CD4-positive, alpha-beta memory T cell (primary cell): Measurements from ENCODE around the gene RCBTB2. TPM values are rescaled to one million over a fixed set of nuclear protein-coding genes. Genes with fewer than 3 reads are reported as not detected.

Experiments used
- CTCF ChIA-PET: fragments of 350-600 bp; sonication (Branson Sonifier 250); formaldehyde crosslinking; loops from one replicate; lab custom pipeline; 2021; ENCODE audit warnings: inconsistent platforms; ENCODE audit not compliant: partially characterized antibody; lab: Charles Lee
- POLR2A ChIA-PET: fragments of 350-600 bp; sonication (Branson Sonifier 250); formaldehyde crosslinking; loops from one replicate; lab custom pipeline; 2021; ENCODE audit not compliant: partially characterized antibody; lab: Charles Lee
- DNase-seq, 5 donors: peaks; one replicate each; pipeline versions ENCODE4 v3.0.0 to v3.0.0-alpha.2; 2020 to 2022; ENCODE audit warnings: mixed read lengths in 1 of 5
- H3K27ac ChIP-seq: one replicate; pipeline ENCODE4 v1.7.0; 2013; ENCODE audit warnings: low read depth, low read length
- H3K27me3 ChIP-seq: 2 replicates; pipeline ENCODE4 v1.7.0; 2013; ENCODE audit warnings: mild to moderate bottlenecking, low read length, moderate library complexity; ENCODE audit not compliant: insufficient read depth
- H3K36me3 ChIP-seq: 2 replicates; pipeline ENCODE4 v1.7.0; 2013; ENCODE audit warnings: mild to moderate bottlenecking, low read length, moderate library complexity; ENCODE audit not compliant: insufficient read depth
- H3K4me1 ChIP-seq: 2 replicates; pipeline ENCODE4 v1.7.0; 2013; ENCODE audit warnings: mild to moderate bottlenecking, low read length, moderate library complexity; ENCODE audit not compliant: insufficient read depth
- H3K4me3 ChIP-seq, 2 donors: one replicate each; pipeline ENCODE4 v1.7.0; 2013; ENCODE audit warnings: low read length in 2 of 2, mild to moderate bottlenecking in 1 of 2
- H3K9me3 ChIP-seq, 2 donors: one replicate each; pipeline ENCODE4 v1.7.0; 2013; ENCODE audit warnings: low read length in 2 of 2, control low read depth in 1 of 2; ENCODE audit not compliant: control insufficient read depth in 1 of 2
- H3K27ac Mint-ChIP-seq, 7 donors: one replicate each; pipeline ENCODE4 v1.8.0; 2020 to 2021; ENCODE audit warnings: mixed read lengths in 7 of 7, mild to moderate bottlenecking in 6 of 7, inconsistent platforms in 3 of 7, moderate library complexity in 3 of 7
- H3K27me3 Mint-ChIP-seq, 2 donors: one replicate each; pipeline ENCODE4 v1.8.0; 2020 to 2021; ENCODE audit warnings: mixed read lengths in 2 of 2
- H3K36me3 Mint-ChIP-seq, 2 donors: one replicate each; pipeline ENCODE4 v1.8.0; 2020 to 2021; ENCODE audit warnings: mixed read lengths in 2 of 2, inconsistent platforms in 1 of 2, mild to moderate bottlenecking in 1 of 2
- H3K4me1 Mint-ChIP-seq, 4 donors: one replicate each; pipeline ENCODE4 v1.8.0; 2020 to 2021; ENCODE audit warnings: mixed read lengths in 4 of 4, mild to moderate bottlenecking in 1 of 4
- H3K4me3 Mint-ChIP-seq, 8 donors: one replicate each; pipeline ENCODE4 v1.8.0; 2020 to 2021; ENCODE audit warnings: mixed read lengths in 8 of 8, mild to moderate bottlenecking in 7 of 8, moderate library complexity in 6 of 8, inconsistent platforms in 3 of 8
- H3K9me3 Mint-ChIP-seq, 8 donors: one replicate each; pipeline ENCODE4 v1.8.0; 2020 to 2021; ENCODE audit warnings: mixed read lengths in 8 of 8, mild to moderate bottlenecking in 5 of 8, inconsistent platforms in 3 of 8, moderate library complexity in 1 of 8
- intact Hi-C: fragments of 100-400 bp; cut with micrococcal nuclease; formaldehyde crosslinking; loops from one replicate; pipeline ENCODE4 v1.15.1; 2023
- polyA plus RNA-seq, 2 donors: library from polyadenylated mRNA; unstranded; fragments of 300-500 nt; fragmentation: Illumina TruSeq; gene quantifications; one replicate each; pipeline ENCODE4 v1.2.3, GENCODE V29; 2021
- total RNA-seq, 2 experiments: library from RNA; stranded (reverse); gene quantifications; one replicate each; pipeline ENCODE4 v1.2.3, GENCODE V29; 2021

The RCBTB2 gene
- total and polyA plus RNA-seq, 4 experiments from 2014 or later: 23.9 to 46.5 (median 29.7) TPM

- Mint-ChIP-seq H3K27ac (peak overlapping the region in 1 of 7 donors; percentile 71), H3K4me3 (peak overlapping the region in 1 of 8 donors; percentile 14), H3K36me3 (peaks cover 1 to 15% of the 10 kb centered on the region in 2 donors), H3K27me3 (no peaks in the 10 kb centered on the region), H3K4me1 (peaks cover 46 to 83% (median 68%) of the 10 kb centered on the region in 4 donors), H3K9me3 (no peaks in the 10 kb centered on the region)
- Histone ChIP-seq H3K36me3 (no peaks in the 10 kb centered on the region), H3K4me3 (no peak overlapping the region), H3K4me1 (peaks cover 48% of the 10 kb centered on the region), H3K27me3 (no peaks in the 10 kb centered on the region), H3K9me3 (no peaks in the 10 kb centered on the region), H3K27ac (no peak overlapping the region)
- ChIA-PET CTCF (interaction anchor here (0.7 kb wide), 1 partner anchor 79 kb away, joined by 3 read pairs; no protein-coding TSS in a partner anchor), POLR2A (interaction anchor here (1.3 to 5.1 kb wide), 4 partner anchors 8 to 29 kb away, joined by 5 to 122 read pairs (median 70); partner anchors contain the start of gene RCBTB2)
- intact Hi-C loops: no loop called here
- no peak for DNase-seq
Measured at GRCh38 chr13:48502601-48503319, 30.1 kb downstream of the RCBTB2 start.

- Mint-ChIP-seq H3K27me3 (no peaks in the 10 kb centered on the region), H3K36me3 (peaks cover 1 to 11% of the 10 kb centered on the region in 2 donors), H3K27ac (peak overlapping the region in 2 of 7 donors; percentile 26 to 50), H3K9me3 (no peaks in the 10 kb centered on the region), H3K4me1 (peaks cover 49 to 82% (median 68%) of the 10 kb centered on the region in 4 donors), H3K4me3 (no peak overlapping the region)
- no peak for DNase-seq
- Histone ChIP-seq H3K4me3 (no peak overlapping the region), H3K36me3 (no peaks in the 10 kb centered on the region), H3K4me1 (peaks cover 49% of the 10 kb centered on the region), H3K27me3 (no peaks in the 10 kb centered on the region), H3K27ac (no peak overlapping the region), H3K9me3 (no peaks in the 10 kb centered on the region)
- ChIA-PET CTCF (interaction anchor here (0.5 kb wide), 1 partner anchor 33 kb away, joined by 3 read pairs; no protein-coding TSS in a partner anchor), POLR2A (interaction anchor here (1.3 to 1.5 kb wide), 3 partner anchors 9 to 60 kb away, joined by 4 to 10 read pairs (median 5); partner anchors contain the start of gene RCBTB2)
- intact Hi-C loops: no loop called here
Measured at GRCh38 chr13:48501705-48502104, 31.2 kb downstream of the RCBTB2 start.

- POLR2A ChIA-PET: interaction anchor here (1.3 to 1.5 kb wide), 2 partner anchors 8 to 61 kb away, joined by 4 to 10 read pairs; no protein-coding TSS in a partner anchor
- H3K27ac ChIP-seq: no peak overlapping the region
- H3K27me3 Mint-ChIP-seq: no peaks in the 10 kb centered on the region
Measured at GRCh38 chr13:48500652-48501197, 32.2 kb downstream of the RCBTB2 start.

GRCh38 chr13:48497669-48498068 is 35.2 kb downstream of the RCBTB2 start:
- H3K9me3 ChIP-seq: no peaks in the 10 kb centered on the region
- ChIA-PET POLR2A (interaction anchor here (0.7 to 7.0 kb wide), 4 partner anchors 8 to 36 kb away, joined by 3 to 113 read pairs (median 20); partner anchors contain the start of gene RCBTB2), CTCF (no interaction called here)
- H3K4me1 Mint-ChIP-seq: peaks cover 26 to 64% (median 46%) of the 10 kb centered on the region in 4 donors
- peaks cover 54% of the 10 kb centered on the region for H3K4me1 ChIP-seq
- no peak overlapping the region for H3K27ac ChIP-seq
- no peaks in the 10 kb centered on the region for H3K27me3 ChIP-seq
- no peak overlapping the region for H3K4me3 Mint-ChIP-seq
- no peak for DNase-seq
- H3K4me3 ChIP-seq: no peak overlapping the region
- peak overlapping the region in 1 of 7 donors; percentile 25 for H3K27ac Mint-ChIP-seq
- H3K9me3 Mint-ChIP-seq: no peaks in the 10 kb centered on the region
- H3K36me3 ChIP-seq: no peaks in the 10 kb centered on the region
- intact Hi-C loops: no loop called here
- H3K27me3 Mint-ChIP-seq: no peaks in the 10 kb centered on the region
- H3K36me3 Mint-ChIP-seq: peaks cover 1 to 2% of the 10 kb centered on the region in 2 donors

More at GRCh38 chr13:48500652-48501197, 32.2 kb downstream of the RCBTB2 start:
- Mint-ChIP-seq H3K36me3 (peaks cover 1 to 7% of the 10 kb centered on the region in 2 donors), H3K4me1 (peaks cover 46 to 81% (median 67%) of the 10 kb centered on the region in 4 donors), H3K27ac (peak overlapping the region in 4 of 7 donors; percentile 3 to 71 (median 32)), H3K9me3 (no peaks in the 10 kb centered on the region), H3K4me3 (no peak overlapping the region)
- no peak overlapping the region for H3K4me3 ChIP-seq
- peaks cover 49% of the 10 kb centered on the region for H3K4me1 ChIP-seq
- CTCF ChIA-PET: interaction anchor here (1.0 kb wide), 1 partner anchor 9 kb away, joined by 3 read pairs; no protein-coding TSS in a partner anchor
- H3K36me3 ChIP-seq: no peaks in the 10 kb centered on the region
- H3K27me3 ChIP-seq: no peaks in the 10 kb centered on the region
- intact Hi-C loops: no loop called here
- DNase-seq: no peak
- no peaks in the 10 kb centered on the region for H3K9me3 ChIP-seq

- ChIA-PET POLR2A (interaction anchor here (0.6 to 7.0 kb wide), 6 partner anchors 9 to 158 kb away, joined by 3 to 113 read pairs (median 6); partner anchors contain the start of genes CYSLTR2, LPAR6 and RCBTB2), CTCF (interaction anchor here (0.6 to 2.4 kb wide), 5 partner anchors 9 to 96 kb away, joined by 3 to 12 read pairs (median 4); partner anchors contain the start of gene RCBTB2)
- H3K27me3 ChIP-seq: no peaks in the 10 kb centered on the region
- Mint-ChIP-seq H3K4me1 (peaks cover 27 to 60% (median 43%) of the 10 kb centered on the region in 4 donors), H3K9me3 (no peaks in the 10 kb centered on the region), H3K36me3 (peaks cover 0 to 1% of the 10 kb centered on the region in 2 donors), H3K4me3 (peak overlapping the region in 7 of 8 donors; percentile 49 to 74 (median 62)), H3K27me3 (no peaks in the 10 kb centered on the region), H3K27ac (peak overlapping the region; percentile 3 to 94 (median 81))
- H3K4me1 ChIP-seq: peaks cover 66% of the 10 kb centered on the region
- no peak overlapping the region for H3K4me3 ChIP-seq
- no peaks in the 10 kb centered on the region for H3K9me3 ChIP-seq
- no peaks in the 10 kb centered on the region for H3K36me3 ChIP-seq
- no peak overlapping the region for H3K27ac ChIP-seq
- DNase-seq: peak in 4 of 5 donors; percentile 20 to 40 (median 30)
- intact Hi-C loops: no loop called here
Measured at GRCh38 chr13:48496271-48497161, 36.4 kb downstream of the RCBTB2 start.

- no peaks in the 10 kb centered on the region for H3K27me3 Mint-ChIP-seq
- peak overlapping the region in 3 of 7 donors; percentile 23 to 47 (median 42) for H3K27ac Mint-ChIP-seq
- no peak overlapping the region for H3K4me3 ChIP-seq
- intact Hi-C loops: loop anchor here (5.0 kb wide), 1 partner anchor 87 kb away; no protein-coding TSS in a partner anchor
- H3K4me3 Mint-ChIP-seq: no peak overlapping the region
- ChIA-PET POLR2A (interaction anchor here (1.0 to 7.0 kb wide), 6 partner anchors 11 to 83 kb away, joined by 3 to 113 read pairs (median 4); partner anchors contain the start of gene RCBTB2), CTCF (interaction anchor here (0.8 to 2.4 kb wide), 4 partner anchors 10 to 85 kb away, joined by 3 to 12 read pairs (median 6); no protein-coding TSS in a partner anchor)
- peaks cover 0 to 3% of the 10 kb centered on the region in 2 donors for H3K36me3 Mint-ChIP-seq
- H3K36me3 ChIP-seq: no peaks in the 10 kb centered on the region
- H3K9me3 ChIP-seq: no peaks in the 10 kb centered on the region
- no peak overlapping the region for H3K27ac ChIP-seq
- H3K4me1 Mint-ChIP-seq: peaks cover 36 to 49% (median 43%) of the 10 kb centered on the region in 4 donors
- no peak for DNase-seq
- H3K9me3 Mint-ChIP-seq: no peaks in the 10 kb centered on the region
- no peaks in the 10 kb centered on the region for H3K27me3 ChIP-seq
- peaks cover 82% of the 10 kb centered on the region for H3K4me1 ChIP-seq
Measured at GRCh38 chr13:48494874-48495273, 38.0 kb downstream of the RCBTB2 start.
